ENCODE measurements around the gene TCP11L2. TPM values are rescaled to one million over a fixed set of nuclear protein-coding genes. Genes with fewer than 3 reads are reported as not detected.

Gene TCP11L2
- total RNA-seq, 2 experiments from 2014 or later = 139 to 144 TPM

DNA sequence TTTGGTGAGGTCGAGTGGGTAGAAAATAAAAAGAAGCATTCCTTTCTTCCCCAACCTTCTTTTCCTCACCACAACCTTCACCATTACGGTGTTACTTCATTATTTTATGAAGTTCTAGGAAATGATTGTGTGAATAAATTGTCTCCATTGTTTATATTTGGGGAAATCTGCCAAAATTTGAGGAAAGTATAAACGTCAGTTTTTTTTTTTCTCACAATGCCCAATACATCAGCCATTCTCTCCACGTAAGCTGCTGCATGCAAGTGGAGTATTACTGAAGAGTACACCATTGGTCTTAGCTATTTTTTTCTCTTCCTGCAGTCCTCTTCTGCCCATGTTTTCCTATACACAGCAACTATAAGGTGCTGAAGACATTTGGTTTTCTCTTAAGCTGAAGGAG, 45.9 kb downstream of the TCP11L2 start:
- H3K4me1 ChIP-seq (ENCODE audit: insufficient read depth, low read length) = no peaks in the 10 kb centered on the region
- CTCF ChIA-PET = interaction anchor here (0.7 to 1.2 kb wide), 3 partner anchors 9 to 58 kb away, joined by 3 to 7 read pairs (median 3); partner anchors contain the start of gene POLR3B
- Mint-ChIP-seq H3K4me3 (no peak overlapping the region), H3K4me1 (ENCODE audit: low read depth) (peaks cover 4% of the 10 kb centered on the region), H3K27ac (no peak overlapping the region), H3K36me3 (ENCODE audit: low read depth) (peaks cover 55% of the 10 kb centered on the region), H3K27me3 (no peaks in the 10 kb centered on the region), H3K9me3 (no peaks in the 10 kb centered on the region)
- intact Hi-C loops (cut with DNase I, micrococcal nuclease) = no loop called here
- no peak overlapping the region for H3K27ac ChIP-seq (ENCODE audit: low read depth in 1 of 2, low read length in 2 of 2)
- peaks cover 41% of the 10 kb centered on the region for H3K36me3 ChIP-seq (ENCODE audit: insufficient read depth, low read length)
- DNase-seq (no peak), ATAC-seq (ENCODE audit: poor library complexity) (no peak)
- no peaks in the 10 kb centered on the region for H3K9me3 ChIP-seq (ENCODE audit: control insufficient read depth in 1 of 2, insufficient read depth in 1 of 2, low read length in 2 of 2)
- no peak overlapping the region for H3K4me3 ChIP-seq (ENCODE audit: low read length)
- TF ChIP-seq CTCF (IDR thresholded peaks at IDR 0.05) = no peak
- POLR2A ChIA-PET = interaction anchor here (1.0 kb wide), 1 partner anchor 9 kb away, joined by 4 read pairs; the partner anchor contains the start of gene POLR3B
- H3K27me3 ChIP-seq (ENCODE audit: control insufficient read depth in 1 of 2, insufficient read depth in 2 of 2, low read length in 2 of 2) = no peaks in the 10 kb centered on the region

GRCh38 chr12:106353175-106353574, 50.6 kb downstream of the TCP11L2 start:
- H3K36me3 ChIP-seq (ENCODE audit: insufficient read depth, low read length) = peaks cover 11% of the 10 kb centered on the region
- Mint-ChIP-seq H3K36me3 (ENCODE audit: low read depth) (peaks cover 19% of the 10 kb centered on the region), H3K27ac (no peak overlapping the region), H3K4me1 (ENCODE audit: low read depth) (peaks cover 15% of the 10 kb centered on the region), H3K27me3 (no peaks in the 10 kb centered on the region), H3K9me3 (no peaks in the 10 kb centered on the region), H3K4me3 (no peak overlapping the region)
- H3K4me3 ChIP-seq (ENCODE audit: low read length) = no peak overlapping the region
- H3K27ac ChIP-seq (ENCODE audit: low read depth in 1 of 2, low read length in 2 of 2) = no peak overlapping the region
- no peaks in the 10 kb centered on the region for H3K27me3 ChIP-seq (ENCODE audit: control insufficient read depth in 1 of 2, insufficient read depth in 2 of 2, low read length in 2 of 2)
- CTCF ChIA-PET = no interaction called here
- no peak for TF ChIP-seq CTCF (IDR thresholded peaks at IDR 0.05)
- H3K9me3 ChIP-seq (ENCODE audit: control insufficient read depth in 1 of 2, insufficient read depth in 1 of 2, low read length in 2 of 2) = no peaks in the 10 kb centered on the region
- intact Hi-C loops (cut with DNase I, micrococcal nuclease) = loop anchor here in 1 of 2 experiments (5.0 kb wide), 1 partner anchor 46 kb away; no protein-coding TSS in a partner anchor
- H3K4me1 ChIP-seq (ENCODE audit: insufficient read depth, low read length) = peaks cover 3% of the 10 kb centered on the region
- POLR2A ChIA-PET = no interaction called here
- DNase-seq (no peak), ATAC-seq (ENCODE audit: poor library complexity) (no peak)

DNA sequence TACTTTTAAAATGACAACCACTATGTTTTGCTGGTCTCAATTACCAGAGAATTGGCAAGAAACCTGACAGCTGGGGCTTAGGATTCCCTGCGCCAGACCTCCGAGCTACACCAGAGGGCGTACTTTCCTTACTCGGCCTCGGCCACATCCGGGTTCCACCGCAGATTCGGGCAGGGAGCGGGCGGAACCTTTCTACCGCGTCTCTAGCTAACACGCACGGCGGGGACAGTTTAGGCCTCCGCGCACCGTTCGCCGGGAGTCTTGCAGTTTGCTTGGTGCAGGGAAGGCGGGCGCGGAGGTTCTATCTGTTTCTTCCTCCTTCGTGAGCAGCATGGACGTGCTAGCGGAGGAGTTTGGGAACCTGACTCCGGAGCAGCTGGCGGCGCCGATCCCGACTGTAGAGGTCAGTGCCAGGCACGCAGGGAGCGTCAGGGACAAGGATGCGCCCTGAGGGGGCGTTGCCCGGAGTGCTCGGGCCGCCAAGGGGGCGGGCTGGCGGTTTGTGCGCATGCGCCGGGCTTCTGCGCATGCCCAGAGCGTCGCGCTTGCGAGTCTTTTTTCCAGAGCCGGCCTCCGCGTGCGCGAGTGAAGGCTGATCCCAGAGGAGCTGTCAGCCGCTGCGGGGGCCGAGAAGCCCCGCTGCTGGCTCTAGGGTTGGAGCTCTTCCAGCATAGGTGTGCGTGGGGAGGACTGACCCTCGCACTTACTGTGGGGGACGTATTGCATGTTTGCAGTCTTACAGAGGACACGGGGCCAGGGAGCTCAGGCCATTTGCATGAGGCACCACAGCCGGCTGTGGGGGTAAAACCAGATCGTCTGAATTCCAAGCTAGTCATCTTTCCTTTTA, 55.2 kb downstream of the TCP11L2 start, which contains the start of gene POLR3B:
Gene POLR3B, plus strand, starts transcription at position 200 of the 847 bp plus-strand sequence. Its CDS starts 132 bp downstream, at position 332.
- H3K4me1 Mint-ChIP-seq (ENCODE audit: low read depth) = peaks cover 18% of the 10 kb centered on the region
- no peaks in the 10 kb centered on the region for H3K9me3 Mint-ChIP-seq
- H3K36me3 Mint-ChIP-seq (ENCODE audit: low read depth) = peaks cover 9% of the 10 kb centered on the region
- peak within 1 kb of the TSS; percentile 66 for H3K4me3 ChIP-seq (ENCODE audit: low read length)
- H3K36me3 ChIP-seq (ENCODE audit: insufficient read depth, low read length) = no peaks in the 10 kb centered on the region
- H3K27me3 ChIP-seq (ENCODE audit: control insufficient read depth in 1 of 2, insufficient read depth in 2 of 2, low read length in 2 of 2) = no peaks in the 10 kb centered on the region
- peak; percentile 93 for ATAC-seq (ENCODE audit: poor library complexity)
- H3K27ac ChIP-seq (ENCODE audit: low read depth in 1 of 2, low read length in 2 of 2) = peak within 1 kb of the TSS; percentile 64 to 78
- peak; percentile 93 to 98 (median 95) for DNase-seq
- peaks cover 12% of the 10 kb centered on the region for H3K4me1 ChIP-seq (ENCODE audit: insufficient read depth, low read length)
- peak within 1 kb of the TSS; percentile 86 for H3K4me3 Mint-ChIP-seq
- intact Hi-C loops (cut with DNase I, micrococcal nuclease) = loop anchor here (1.0 to 5.0 kb wide), 7 partner anchors 54 to 965 kb away; partner anchors contain the start of genes CKAP4 (in 2 of the 2) and RIC8B (in 1 of the 2)
- H3K27me3 Mint-ChIP-seq = no peaks in the 10 kb centered on the region
- no peaks in the 10 kb centered on the region for H3K9me3 ChIP-seq (ENCODE audit: control insufficient read depth in 1 of 2, insufficient read depth in 1 of 2, low read length in 2 of 2)
- H3K27ac Mint-ChIP-seq = peak within 1 kb of the TSS; percentile 83
- ChIA-PET CTCF (interaction anchor here (0.7 to 3.1 kb wide), 19 partner anchors 9 to 598 kb away, joined by 3 to 16 read pairs (median 4); partner anchors contain the start of genes TCP11L2 and TMEM263), POLR2A (interaction anchor here (0.6 to 3.7 kb wide), 20 partner anchors 9 to 1327 kb away, joined by 3 to 81 read pairs (median 4); partner anchors contain the start of genes CKAP4, CRY1, TCP11L2 and TMEM263)
- TF ChIP-seq CTCF (IDR thresholded peaks at IDR 0.05) = peak; percentile 88

All from CD4-positive, alpha-beta T cell (primary cell).